Stimulated activated naive CD4-positive, alpha-beta T cell treated with Interleukin-2 at 50 U/mL for 16 hours (primary cell): ENCODE data around the gene C3orf22.

Experiments
- DNase-seq: peaks from one replicate; lab custom pipeline; 2025; lab: John Stamatoyannopoulos, UW

The C3orf22 gene

DNA sequence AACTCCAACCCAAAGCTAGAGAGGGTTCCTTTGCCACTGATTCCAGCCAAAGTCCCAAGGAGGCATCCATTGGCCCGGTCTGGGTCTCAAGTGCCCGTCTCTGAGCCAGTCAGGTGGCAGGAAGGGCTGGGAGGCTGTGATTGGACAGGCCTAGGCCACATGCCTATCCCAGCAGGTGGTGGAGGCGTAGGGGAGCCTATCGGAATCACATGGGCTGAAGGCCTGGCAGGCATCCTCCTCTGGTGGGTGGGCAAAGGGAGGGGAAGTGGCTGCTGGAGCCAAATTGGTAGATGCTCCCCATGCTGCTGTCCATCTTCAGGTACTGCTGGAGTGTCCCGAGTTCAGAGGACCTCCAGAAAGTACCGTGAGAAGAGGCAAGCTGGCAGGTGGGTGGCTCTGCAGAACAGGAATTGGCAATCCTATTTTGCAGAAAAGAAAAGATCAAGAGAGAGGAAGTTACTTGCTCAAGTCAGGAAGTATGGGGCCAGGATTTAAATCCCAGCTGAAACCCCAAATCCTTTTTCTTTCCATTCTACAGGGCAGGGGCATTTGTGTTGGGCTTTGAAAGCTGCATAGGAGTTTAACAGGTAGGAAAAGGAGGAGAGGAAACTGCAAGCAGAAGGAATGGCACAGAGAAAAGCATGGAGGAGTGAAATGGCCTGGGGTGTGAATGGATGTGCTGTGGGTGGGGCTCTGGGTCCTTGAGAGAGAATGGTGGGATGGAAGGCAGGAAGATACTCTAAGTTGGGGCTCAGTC, 31.1 kb downstream of the C3orf22 start:
- no peak for DNase-seq

DNA sequence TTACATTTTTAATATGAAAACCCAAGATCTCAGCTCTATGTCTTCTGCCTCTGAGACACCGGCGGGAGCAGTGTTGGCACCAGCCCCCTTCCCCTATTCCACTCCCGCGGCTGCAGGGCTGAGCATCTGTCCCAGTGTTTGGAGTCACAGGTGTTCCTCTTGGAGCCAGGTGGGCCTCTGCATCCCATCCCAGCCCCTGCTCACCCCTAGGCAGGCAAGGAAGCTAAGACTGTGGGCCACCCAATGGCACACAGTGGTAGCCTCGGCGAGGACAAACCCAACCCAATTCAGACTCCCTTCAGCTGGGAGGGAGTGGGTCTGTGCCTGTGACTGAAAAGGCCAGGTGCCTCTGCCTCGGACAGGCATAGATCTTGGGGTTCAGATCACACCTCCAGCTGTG, 31.7 kb downstream of the C3orf22 start:
- no peak for DNase-seq

DNA sequence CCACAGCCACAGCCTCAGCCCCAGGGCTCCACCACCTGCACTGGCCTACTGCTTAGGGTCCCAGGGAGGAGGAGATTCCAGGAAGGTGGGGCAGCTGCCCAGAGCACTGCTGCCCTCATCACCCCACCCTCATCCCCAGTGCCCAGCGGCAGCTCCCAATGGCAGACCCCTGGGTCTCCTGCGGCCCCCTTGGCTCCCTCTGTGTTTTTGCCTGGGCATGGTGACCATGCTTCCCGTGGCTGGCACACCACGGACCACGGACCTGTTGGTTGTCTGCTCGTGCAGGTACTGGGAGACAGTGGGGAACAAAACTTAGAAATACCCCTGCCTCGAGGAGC, 32.1 kb downstream of the C3orf22 start:
- no peak for DNase-seq

DNA sequence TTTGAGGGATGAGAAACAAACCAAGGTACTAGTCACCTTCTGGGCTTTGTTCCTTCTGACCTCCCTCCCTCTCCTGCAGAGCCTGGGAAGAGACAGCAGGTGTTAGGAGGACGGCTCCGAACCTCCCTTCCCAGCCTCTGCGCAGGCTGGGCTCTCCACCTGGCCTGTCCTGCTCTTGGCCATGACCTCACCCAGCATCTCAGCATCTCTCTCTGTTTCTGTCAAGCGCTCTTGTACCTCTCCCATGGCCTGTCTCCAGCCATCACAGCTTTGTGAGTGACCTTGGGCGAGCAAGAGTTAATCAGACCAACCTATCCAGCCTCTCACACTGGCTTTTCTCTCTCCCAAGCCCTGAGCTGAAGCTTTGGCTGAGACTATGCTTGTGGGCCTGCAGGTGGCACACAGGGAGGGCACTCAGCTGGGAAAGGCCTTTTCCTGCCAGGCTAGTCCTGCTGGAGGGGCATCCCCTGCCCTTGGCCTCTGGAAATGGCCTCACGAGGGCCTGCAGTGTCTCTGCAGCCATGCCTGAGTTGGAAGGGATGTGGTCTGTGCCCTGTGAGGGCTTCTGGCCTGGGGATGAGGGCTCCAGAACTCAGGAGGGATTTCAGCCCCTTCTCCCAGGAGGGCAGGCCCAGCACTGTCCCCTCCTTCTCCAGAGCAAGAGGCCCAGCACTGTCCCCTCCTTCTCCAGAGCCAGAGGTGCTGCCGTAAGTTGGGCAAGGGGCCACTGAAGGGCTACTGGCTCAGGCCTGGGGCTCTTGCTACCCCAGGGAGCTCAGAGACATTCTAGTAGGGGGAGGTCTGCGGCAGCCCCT, 32.7 kb downstream of the C3orf22 start:
- no peak for DNase-seq

DNA sequence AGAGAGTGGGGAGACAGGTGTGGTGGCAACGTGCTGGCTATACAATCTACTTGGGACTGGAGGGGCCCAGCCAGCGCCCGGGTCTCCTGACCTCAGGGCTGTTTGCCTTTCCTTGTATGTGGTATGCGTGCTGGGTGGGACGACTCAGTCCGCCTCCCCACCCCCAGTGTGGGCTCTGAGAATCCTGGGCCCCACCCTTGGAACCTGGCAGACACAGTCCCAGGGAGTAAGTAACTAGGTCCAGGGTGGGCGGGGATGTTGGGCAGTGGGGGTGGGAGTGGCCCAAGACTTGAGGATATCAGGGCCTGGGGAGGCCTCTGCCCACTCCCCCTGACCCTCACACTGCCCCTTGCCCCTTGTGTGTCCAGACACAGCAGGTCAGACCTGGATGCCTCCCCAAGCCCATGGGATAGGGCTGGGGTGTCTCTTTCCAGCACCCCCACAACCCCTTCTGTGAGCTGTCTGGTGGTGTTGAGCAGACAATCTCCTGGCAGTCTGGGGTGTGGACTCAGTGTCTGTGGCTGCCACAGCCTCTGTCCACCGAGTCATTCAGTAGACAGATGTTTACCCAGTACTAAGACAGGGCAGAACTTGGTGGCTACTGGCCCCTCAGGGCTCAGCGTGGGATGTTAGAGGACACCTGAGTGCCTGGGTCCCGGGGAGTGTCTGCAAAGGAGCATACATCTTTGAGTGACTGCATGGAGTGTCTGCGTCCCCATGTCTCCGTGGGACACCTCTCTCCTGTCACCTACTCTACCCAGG, 33.5 kb downstream of the C3orf22 start:
- no peak for DNase-seq

DNA sequence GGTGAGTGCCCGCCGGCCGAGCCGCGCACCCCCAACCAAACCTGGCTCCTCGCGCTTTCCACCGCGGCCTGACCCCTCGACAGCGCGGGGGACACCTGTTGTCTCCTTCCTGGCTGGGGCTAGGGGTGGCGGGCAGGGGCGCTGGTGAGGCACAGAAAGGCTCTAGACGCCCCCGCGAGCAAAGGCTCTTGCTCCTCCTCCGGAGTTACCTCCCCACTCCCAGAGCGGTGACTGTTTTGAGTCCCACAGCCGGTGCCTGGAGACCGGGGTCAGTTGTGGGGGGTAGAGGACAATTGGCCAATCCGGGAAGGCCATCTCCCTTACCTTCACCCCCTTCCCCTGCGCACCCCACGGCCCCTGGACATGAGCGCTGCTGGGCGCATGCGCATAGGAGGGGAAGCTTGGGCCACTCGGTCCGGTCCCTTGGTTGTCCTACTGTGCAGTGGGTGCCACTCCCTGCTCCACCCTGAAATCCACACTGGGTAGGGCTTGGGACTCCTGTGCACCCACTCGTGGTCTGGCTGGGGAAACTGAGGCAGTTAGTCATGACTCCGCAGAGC, 34.2 kb downstream of the C3orf22 start:
- no peak for DNase-seq

DNA sequence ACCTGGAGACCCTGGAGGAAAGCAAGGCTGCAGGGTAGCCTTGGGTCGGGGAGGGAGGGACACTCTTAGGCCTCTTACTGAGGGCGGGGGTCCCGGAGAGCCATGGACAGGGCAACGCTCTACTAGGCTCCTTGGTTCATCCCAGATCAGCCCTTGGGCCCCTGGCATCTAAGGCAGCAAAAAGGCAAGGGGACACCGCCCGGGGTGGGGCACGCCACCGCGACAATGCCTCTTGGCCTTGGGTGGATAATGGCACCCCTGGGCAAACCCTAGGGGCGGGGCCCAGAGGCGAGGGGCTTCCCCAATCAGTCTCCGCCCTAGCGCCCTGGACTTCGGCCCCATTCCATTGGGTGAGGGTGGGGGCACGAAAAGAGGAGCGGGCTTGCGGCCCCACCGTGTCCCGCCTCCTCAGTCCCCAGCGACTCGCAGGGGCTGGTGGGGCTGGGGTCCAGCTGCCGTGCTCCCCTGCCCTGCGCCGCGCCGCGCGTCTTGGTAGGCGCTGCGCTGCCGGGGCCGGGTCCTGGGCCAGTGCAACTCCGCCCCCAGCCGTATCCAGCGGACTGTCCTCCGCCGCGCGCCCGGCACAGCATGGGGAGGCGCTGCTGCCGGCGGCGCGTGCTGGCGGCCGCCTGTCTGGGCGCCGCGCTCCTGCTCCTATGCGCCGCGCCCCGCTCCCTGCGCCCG, 34.8 kb downstream of the C3orf22 start, which contains the start of gene CHST13:
Gene CHST13 (plus strand): TSS at position 411 of the 684 bp plus-strand sequence. CDS start 178 bp downstream, at position 589.
- DNase-seq = no peak

DNA sequence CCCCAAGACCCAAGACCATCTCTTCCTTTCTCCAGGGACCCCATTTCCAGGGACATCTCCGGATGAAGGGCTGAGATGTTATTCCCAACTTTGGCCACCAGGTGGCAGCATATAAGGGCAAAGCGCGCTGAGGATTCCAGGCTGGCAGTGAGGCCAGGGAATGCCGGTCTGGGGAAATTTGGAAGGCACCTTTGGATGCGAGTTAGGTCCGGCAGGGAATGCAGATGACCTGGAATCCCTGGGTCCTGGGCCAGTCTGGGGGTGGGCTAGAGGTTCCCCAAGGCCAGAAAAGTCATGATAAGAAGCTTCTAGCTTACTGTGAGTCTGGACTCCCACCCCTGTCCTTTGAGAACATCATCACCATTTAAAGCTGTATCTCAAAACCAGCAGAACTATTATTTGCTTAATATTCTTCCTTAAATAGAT, 36.4 kb downstream of the C3orf22 start:
- peak; percentile 5 for DNase-seq

DNA sequence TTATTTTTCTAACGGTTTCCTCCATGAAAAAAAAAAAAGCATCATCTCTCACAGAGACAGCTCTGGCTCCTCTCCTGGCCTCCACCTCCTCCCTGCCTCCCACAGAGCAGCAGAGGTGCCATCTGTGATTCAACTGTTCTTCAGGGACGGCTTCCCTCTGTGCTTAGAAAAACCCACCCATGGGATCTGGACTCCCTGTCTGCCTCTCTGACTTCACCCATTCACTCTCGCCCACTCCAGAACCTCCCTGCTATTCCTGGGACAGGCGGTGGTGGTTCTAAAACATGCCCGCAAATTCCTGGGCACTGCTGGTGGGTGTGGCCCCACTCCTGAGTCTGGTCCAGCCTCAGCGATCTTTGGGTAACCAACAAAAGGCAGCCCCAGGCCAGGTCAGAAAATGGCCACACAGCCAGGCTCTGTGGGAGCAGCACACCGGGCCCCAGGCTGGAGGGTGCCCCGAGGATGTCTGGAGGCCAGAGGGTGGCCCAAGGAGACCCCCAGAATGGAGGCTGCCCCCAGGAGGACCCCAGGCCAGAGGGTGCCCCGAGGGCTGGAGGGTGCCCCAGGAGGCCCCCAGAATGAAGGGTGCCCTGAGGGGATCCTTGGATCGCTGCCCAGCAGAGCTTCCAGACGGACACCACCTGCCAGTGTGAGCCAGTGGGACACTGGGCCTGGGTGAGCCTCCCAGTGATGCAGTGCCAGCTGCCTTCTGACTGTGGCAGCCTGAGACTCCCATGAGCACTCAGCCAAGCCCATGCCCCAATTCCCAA, 37.4 kb downstream of the C3orf22 start:
- DNase-seq = no peak

DNA sequence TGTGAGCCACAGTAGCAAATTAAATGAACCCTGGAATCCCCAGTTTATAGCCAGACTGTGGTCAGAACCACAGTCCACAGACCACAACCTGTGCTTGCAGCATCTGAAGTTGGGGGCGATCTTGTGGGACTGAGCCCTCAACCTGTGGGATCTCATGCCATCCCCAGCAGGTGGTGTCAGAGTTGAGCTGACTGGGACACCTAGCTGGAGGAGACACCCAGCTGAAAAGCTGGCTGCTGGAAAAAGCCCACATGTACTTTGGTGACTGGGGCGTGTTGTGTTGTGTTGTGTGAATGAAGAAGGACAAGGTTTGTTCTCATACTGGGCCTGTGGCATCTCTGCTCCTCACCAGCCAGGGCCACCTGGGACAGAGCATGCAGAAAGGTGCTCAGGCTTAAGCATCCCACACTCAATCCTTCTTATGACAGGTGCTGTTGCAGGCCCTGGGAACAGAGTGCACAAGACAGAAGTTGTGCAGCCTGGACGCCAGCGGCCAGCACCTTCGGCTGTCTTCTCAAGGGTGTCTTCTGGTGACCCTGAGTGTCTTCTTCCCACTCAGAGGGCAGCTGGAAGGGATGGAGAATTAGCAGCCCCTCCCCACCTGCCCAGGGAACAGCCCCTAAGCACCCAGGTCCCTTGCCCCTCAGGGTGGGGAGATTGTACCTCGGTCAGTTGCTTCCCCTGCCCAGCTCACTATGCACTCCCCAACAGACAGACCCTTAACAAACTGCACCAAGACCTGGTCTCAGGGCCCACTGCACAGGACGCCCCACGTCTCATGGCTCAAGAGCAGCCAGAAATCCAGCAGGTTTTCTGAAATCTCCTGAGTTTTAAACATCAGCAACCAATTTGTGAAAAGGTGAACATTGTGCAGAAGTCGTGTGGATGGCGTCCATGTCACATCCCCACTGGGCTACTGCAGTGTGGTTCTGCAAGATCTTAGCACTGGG, 39.0 kb downstream of the C3orf22 start:
- DNase-seq = no peak

DNA sequence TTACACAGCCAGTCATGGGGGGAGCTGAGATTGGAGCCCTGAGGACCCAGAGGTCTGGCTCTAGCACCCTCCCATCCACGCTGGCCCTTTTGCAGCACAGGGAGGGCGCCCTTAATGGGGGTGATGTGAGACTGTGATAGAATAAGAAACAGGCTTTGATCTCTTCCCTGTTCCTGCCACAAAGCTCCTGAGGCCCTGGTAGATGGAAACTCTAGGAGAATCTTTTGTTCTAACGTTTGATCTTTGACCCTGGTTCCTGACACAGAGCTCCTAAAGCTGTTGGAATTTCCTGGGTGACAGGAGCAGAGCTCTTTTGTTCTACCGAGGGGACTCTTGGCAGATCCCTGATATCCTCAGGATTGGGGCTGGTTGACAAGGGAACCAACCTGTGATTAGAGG, 40.0 kb downstream of the C3orf22 start:
- no peak for DNase-seq

DNA sequence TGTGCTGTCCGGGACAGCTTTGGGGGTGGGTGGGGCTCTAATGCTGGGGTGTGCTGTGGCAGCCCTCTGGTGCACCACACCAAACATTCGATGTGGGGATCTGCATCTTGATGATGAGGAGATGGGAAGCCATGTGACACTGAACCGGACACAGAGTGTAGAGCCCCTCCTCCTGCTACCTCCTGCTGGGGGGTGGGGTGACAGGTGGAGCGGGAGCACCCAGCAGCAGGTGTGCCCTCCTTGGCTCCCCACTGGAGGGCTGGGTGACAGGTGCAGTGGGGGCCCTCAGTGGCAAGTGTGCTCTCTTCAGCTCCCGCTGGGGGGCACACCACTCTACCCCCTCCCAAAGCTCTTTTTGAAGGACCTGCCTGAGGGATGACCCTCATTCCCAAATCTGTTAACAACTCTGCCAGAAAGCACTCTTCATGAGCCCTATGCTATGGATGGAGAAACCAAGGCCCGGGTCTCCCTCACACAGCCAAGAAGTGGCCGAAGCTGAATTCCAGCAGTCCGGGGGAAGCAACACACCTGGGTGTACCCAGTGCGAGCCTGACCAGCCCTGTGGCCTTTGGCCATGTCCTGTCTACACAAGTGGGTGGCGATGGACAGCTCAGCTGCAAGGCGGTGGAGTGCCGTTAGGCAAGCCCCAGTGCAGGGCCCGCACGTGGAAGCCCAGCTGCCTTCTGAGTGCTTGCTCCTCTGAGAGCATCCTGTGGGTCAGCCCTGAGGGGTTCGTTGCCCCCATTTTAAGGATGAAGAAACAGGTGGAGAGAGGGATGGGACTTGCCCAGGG, 40.5 kb downstream of the C3orf22 start:
- no peak for DNase-seq

DNA sequence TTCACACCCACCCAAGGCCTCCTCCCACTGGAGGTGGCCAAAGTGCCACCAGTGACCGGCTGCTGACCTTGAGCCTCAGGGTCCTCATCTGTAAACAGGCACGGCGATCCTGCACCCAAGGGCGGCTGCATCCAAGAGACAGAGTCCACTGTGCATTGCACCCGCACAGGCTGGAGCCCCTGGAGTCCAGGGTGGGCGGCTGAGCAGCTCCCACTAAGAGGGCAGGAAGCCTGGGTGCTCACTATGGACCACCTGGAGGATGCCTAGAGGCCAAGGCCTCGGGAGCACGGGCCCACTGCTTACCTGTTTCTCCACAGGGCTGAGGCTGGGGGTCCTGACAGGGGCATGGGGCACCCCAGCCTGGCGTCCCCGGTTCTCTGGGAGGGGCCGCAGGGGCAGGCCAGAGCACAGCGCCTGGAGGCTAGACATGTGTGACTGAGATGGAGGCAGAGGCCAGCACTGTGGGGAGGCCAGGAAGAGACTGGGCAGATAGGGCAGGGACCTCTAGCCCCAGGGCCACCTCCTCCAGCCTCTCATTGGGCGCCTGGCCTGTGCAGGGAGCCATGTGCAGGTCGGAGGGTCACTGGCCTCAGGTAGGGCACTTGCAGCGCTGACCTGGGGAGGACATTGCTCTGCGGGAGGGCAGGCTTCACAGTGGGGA, 41.3 kb downstream of the C3orf22 start, which contains the start of gene UROC1:
Gene UROC1 (minus strand): TSS at position 483 of the 661 bp plus-strand sequence. CDS start 54 bp downstream, at position 429.
- no peak for DNase-seq

DNA sequence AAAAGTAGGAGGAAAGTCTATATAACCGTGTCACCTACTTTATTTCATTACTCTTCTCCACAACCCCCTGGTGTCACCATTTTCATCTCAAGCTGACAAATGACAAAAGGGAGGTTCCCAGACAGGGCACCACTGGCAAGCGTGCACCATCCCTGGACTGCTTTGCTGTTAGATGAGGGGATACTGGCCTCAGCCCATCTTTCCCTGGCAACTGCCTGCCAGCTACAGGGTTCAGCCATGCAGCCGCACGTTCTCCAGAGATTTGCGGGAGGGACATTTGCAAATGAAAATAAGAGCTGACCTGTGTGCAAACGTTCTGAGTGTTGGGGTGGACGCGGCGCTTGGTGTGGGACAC, 41.8 kb downstream of the C3orf22 start:
- no peak for DNase-seq

DNA sequence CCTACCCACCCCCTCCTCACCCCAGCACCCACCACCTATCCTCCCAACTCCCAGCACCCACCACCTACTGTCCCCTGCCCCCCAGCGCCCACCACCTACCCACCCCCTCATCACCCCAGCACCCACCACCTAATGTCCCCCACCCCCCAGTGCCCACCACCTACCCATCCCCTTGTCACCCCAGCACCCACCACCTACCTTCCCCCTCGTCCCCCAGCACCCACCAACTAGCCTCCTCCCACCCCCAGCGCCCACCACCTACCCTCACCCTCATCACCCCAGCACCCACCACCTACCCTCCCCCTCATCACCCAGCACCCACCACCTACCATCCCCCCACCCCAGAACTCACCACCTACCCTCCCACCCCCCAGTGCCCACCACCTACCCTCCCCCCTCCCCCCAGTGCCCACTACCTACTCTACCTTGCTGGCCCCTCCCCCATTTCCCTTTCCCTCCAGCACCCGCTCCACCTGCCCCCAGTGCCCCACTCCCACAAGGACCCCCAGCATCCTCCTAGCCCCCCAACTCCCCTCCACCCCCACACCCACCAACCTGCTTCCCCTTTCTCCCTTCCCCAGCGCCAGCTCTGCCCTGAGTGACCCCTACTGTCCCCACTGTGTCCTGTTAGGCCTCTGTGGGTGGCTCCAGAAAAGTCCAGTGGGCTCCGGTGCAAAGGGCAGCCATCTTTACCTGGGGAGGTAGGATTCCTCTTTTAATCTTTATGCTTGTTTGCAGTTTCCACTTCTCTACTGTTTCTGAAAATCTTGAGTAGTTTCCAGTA, 42.4 kb downstream of the C3orf22 start:
- DNase-seq = no peak

DNA sequence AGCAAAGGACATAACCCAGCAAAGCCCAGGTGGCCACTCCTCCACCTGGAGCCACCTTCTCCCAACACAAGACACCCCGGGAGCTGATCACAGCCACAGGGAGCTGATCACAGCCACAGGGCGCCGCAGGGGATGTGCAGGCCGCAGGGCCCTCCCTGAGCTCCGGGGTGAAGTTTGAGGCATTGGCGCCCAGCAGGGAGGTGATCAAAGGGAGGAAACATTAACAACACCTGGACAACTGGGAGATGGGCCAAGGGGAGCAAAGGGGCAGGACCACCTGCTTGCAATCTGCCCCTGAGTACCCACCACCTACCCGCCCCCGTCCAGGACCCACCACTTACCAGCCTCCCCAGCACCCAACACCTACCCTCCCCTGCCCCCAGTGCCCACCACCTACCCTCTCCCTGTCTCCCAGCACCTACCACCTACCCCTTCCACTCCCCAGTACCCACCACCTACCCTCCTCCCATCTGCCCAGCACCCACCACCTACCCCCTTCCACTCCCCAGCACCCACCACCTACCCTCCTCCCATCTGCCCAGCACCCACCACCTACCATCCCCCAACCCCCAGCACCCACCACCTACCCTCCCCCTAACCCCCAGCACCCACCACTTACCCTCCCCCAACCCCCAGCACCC, 43.5 kb downstream of the C3orf22 start:
- DNase-seq = no peak

DNA sequence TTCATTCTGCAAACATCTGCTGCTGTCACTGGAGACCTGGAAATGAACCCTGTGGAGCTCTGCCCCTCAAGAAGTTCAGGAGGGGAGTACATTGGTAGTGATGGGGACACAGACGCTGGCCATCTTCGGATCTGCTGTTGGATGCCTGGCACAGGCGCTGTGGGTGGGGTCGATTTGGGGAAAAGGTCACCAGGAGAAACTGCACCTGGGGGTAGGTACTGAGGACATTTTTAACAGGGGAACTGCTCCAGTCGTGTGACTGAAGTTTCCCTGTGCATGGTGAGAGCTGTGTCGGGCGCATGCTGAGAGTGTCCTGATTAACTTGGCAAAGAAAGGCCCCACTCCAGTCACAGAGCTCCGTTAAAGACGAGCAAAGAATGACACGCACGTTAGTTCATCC, 44.6 kb downstream of the C3orf22 start:
- DNase-seq = no peak
